Caco-2 (cell line): ENCODE measurements around the gene PINK1. TPM values are rescaled to one million over a fixed set of nuclear protein-coding genes. Genes with fewer than 3 reads are reported as not detected.

Experiments
- BruUV-seq: library from RNA; stranded (reverse); fragments of 400-500 nt; replicated peaks from 2 replicates; lab custom pipeline; 2021; lab: Mats Ljungman, UMichigan
- CTCF ChIA-PET: fragments of 300-600 bp; sonication (Branson Sonifier 250); formaldehyde crosslinking; loops from one replicate; lab custom pipeline; 2022; ENCODE audit warnings: antibody characterized with exemption; lab: Charles Lee
- POLR2A ChIA-PET: fragments of 300-600 bp; sonication (Branson Sonifier 250); formaldehyde crosslinking; loops from one replicate; lab custom pipeline; 2022; ENCODE audit warnings: antibody characterized with exemption; lab: Charles Lee
- DNase-seq, 2 experiments: peaks; one replicate each; pipeline versions ENCODE4 v3.0.0 to v3.0.0-alpha.2; 2020 to 2022
- H3K27me3 ChIP-seq: replicated peaks from 2 replicates; pipeline ENCODE4 v1.6.0; 2011; ENCODE audit warnings: low read length; ENCODE audit not compliant: control insufficient read depth, insufficient read depth
- H3K36me3 ChIP-seq: 2 replicates; pipeline ENCODE4 v1.5.1; 2011; ENCODE audit warnings: low read length; ENCODE audit not compliant: control insufficient read depth, insufficient read depth
- H3K4me1 ChIP-seq: fragments of 250-450 bp; sonication (Bioruptor Pico); 2 replicates; pipeline ENCODE4 v1.5.1; 2020; ENCODE audit warnings: mild to moderate bottlenecking
- H3K4me3 ChIP-seq: 2 replicates; pipeline ENCODE4 v1.5.1; 2011; ENCODE audit warnings: low read depth, mild to moderate bottlenecking, control low read depth, low read length
- H3K9me3 ChIP-seq: fragments of 250-450 bp; sonication (Bioruptor Pico); 2 replicates; pipeline ENCODE4 v1.5.1; 2020; ENCODE audit warnings: mild to moderate bottlenecking, moderate library complexity
- H3K27ac Mint-ChIP-seq: one replicate; pipeline ENCODE4 v1.8.0; 2022; ENCODE audit warnings: mixed read lengths; ENCODE audit not compliant: unreplicated experiment
- H3K27me3 Mint-ChIP-seq: one replicate; pipeline ENCODE4 v1.8.0; 2022; ENCODE audit warnings: mixed read lengths; ENCODE audit not compliant: insufficient read depth, unreplicated experiment
- H3K36me3 Mint-ChIP-seq: one replicate; pipeline ENCODE4 v1.8.0; 2022; ENCODE audit warnings: mild to moderate bottlenecking, mixed read lengths; ENCODE audit not compliant: insufficient read depth, unreplicated experiment
- H3K4me1 Mint-ChIP-seq: one replicate; pipeline ENCODE4 v1.8.0; 2022; ENCODE audit warnings: low read depth, mixed read lengths; ENCODE audit not compliant: unreplicated experiment
- H3K4me3 Mint-ChIP-seq: one replicate; pipeline ENCODE4 v1.8.0; 2022; ENCODE audit warnings: mild to moderate bottlenecking, moderate library complexity, mixed read lengths; ENCODE audit not compliant: unreplicated experiment
- H3K9me3 Mint-ChIP-seq: one replicate; pipeline ENCODE4 v1.8.0; 2022; ENCODE audit warnings: mixed read lengths; ENCODE audit not compliant: unreplicated experiment
- CTCF ChIP-seq, 2 experiments: fragments of 200-600 bp in 1 of 2; IDR thresholded peaks; 1 replicate in 1 of 2; 2 replicates in 1 of 2; pipeline versions ENCODE4 v1.5.1 to v1.8.0; 2011 to 2022; ENCODE audit warnings: antibody characterized with exemption in 1 of 2, control low read depth in 1 of 2, inconsistent platforms in 1 of 2, low read depth in 1 of 2, low read length in 1 of 2, mild to moderate bottlenecking in 1 of 2, moderate library complexity in 1 of 2; ENCODE audit not compliant: insufficient read depth in 1 of 2, severe bottlenecking in 1 of 2, unreplicated experiment in 1 of 2
- intact Hi-C: fragments of 100-400 bp; cut with micrococcal nuclease; formaldehyde crosslinking; loops from one replicate; pipeline ENCODE4 v1.10.0; 2022; ENCODE audit not compliant: unreplicated experiment
- total RNA-seq: library from RNA; stranded (reverse); gene quantifications from 2 replicates; pipeline ENCODE4 v1.2.3, GENCODE V29; 2022

Gene PINK1
- total RNA-seq, 1 experiment from 2014 or later = 23.2 TPM

GRCh38 chr1:20594746-20595145 is 38.5 kb upstream of the PINK1 start:
- Mint-ChIP-seq H3K27me3 (no peaks in the 10 kb centered on the region), H3K4me3 (no peak overlapping the region), H3K4me1 (peaks cover 7% of the 10 kb centered on the region), H3K27ac (no peak overlapping the region), H3K36me3 (no peaks in the 10 kb centered on the region), H3K9me3 (peaks cover 10% of the 10 kb centered on the region)
- no peaks in the 10 kb centered on the region for H3K36me3 ChIP-seq
- H3K27me3 ChIP-seq = no peaks in the 10 kb centered on the region
- no peaks in the 10 kb centered on the region for H3K9me3 ChIP-seq
- intact Hi-C loops = no loop called here
- POLR2A ChIA-PET = no interaction called here
- H3K4me3 ChIP-seq = no peak overlapping the region
- no TSS peak for BruUV-seq
- peaks cover 8% of the 10 kb centered on the region; the same call in 1 of the 2 replicates for H3K4me1 ChIP-seq
- no peak for TF ChIP-seq CTCF (IDR thresholded peaks at IDR 0.05; ENCODE audit: insufficient read depth in 1 of 2, low read depth in 1 of 2, low read length in 1 of 2, severe bottlenecking in 1 of 2, unreplicated experiment in 1 of 2)
- CTCF ChIA-PET = no interaction called here
- DNase-seq = no peak

GRCh38 chr1:20596106-20596505 is 37.2 kb upstream of the PINK1 start:
- H3K4me1 Mint-ChIP-seq = no peaks in the 10 kb centered on the region
- intact Hi-C loops = no loop called here
- no peak overlapping the region for H3K27ac Mint-ChIP-seq
- H3K27me3 ChIP-seq = no peaks in the 10 kb centered on the region
- ChIA-PET CTCF (interaction anchor here (0.5 to 1.0 kb wide), 2 partner anchors 36 to 1012 kb away, joined by 3 read pairs; no protein-coding TSS in a partner anchor), POLR2A (no interaction called here)
- H3K4me3 ChIP-seq = no peak overlapping the region
- no TSS peak for BruUV-seq
- no peaks in the 10 kb centered on the region for H3K36me3 Mint-ChIP-seq
- H3K4me1 ChIP-seq = no peaks in the 10 kb centered on the region
- DNase-seq = no peak
- TF ChIP-seq CTCF (IDR thresholded peaks at IDR 0.05; ENCODE audit: insufficient read depth in 1 of 2, low read depth in 1 of 2, low read length in 1 of 2, severe bottlenecking in 1 of 2, unreplicated experiment in 1 of 2) = no peak
- no peaks in the 10 kb centered on the region for H3K36me3 ChIP-seq
- H3K9me3 ChIP-seq = no peaks in the 10 kb centered on the region
- H3K27me3 Mint-ChIP-seq = no peaks in the 10 kb centered on the region
- H3K9me3 Mint-ChIP-seq = peaks cover 10% of the 10 kb centered on the region
- no peak overlapping the region for H3K4me3 Mint-ChIP-seq

- BruUV-seq = no TSS peak
- CTCF ChIA-PET = no interaction called here
Observed at GRCh38 chr1:20597650-20598049, 35.6 kb upstream of the PINK1 start.

More at GRCh38 chr1:20597650-20598049, 35.6 kb upstream of the PINK1 start:
- TF ChIP-seq CTCF (IDR thresholded peaks at IDR 0.05; ENCODE audit: insufficient read depth in 1 of 2, low read depth in 1 of 2, low read length in 1 of 2, severe bottlenecking in 1 of 2, unreplicated experiment in 1 of 2) = no peak
- Histone ChIP-seq H3K9me3 (no peaks in the 10 kb centered on the region), H3K36me3 (no peaks in the 10 kb centered on the region), H3K4me1 (no peaks in the 10 kb centered on the region), H3K4me3 (no peak overlapping the region), H3K27me3 (no peaks in the 10 kb centered on the region)
- POLR2A ChIA-PET = no interaction called here
- no peaks in the 10 kb centered on the region for H3K4me1 Mint-ChIP-seq
- no peak for DNase-seq
- H3K4me3 Mint-ChIP-seq = no peak overlapping the region
- intact Hi-C loops = no loop called here
- H3K27me3 Mint-ChIP-seq = no peaks in the 10 kb centered on the region
- H3K27ac Mint-ChIP-seq = no peak overlapping the region
- peaks cover 10% of the 10 kb centered on the region for H3K9me3 Mint-ChIP-seq
- no peaks in the 10 kb centered on the region for H3K36me3 Mint-ChIP-seq
